Mucosa of gallbladder (tissue), 1 donor: ENCODE results near the gene RIPK4. TPM values are rescaled to one million over a fixed set of nuclear protein-coding genes. Genes with fewer than 3 reads are reported as not detected.
"Not testable (repeated sequence)": the region's sequence is repeated elsewhere in the genome, so short reads cannot be mapped to it uniquely, and the experiment has no call there.

Experiments used
- DNase-seq: peaks from one replicate; pipeline ENCODE4 v3.0.0-alpha.2; 2020; ENCODE audit warnings: low spot score
- total RNA-seq: library from RNA; stranded (reverse); gene quantifications from one replicate; pipeline ENCODE4 v1.2.1, GENCODE V29; 2021
- donor health status: DM: no; HTN: no; CAD: no.

Gene RIPK4
- total RNA-seq, 1 donor from 2014 or later = 56.6 TPM

DNA sequence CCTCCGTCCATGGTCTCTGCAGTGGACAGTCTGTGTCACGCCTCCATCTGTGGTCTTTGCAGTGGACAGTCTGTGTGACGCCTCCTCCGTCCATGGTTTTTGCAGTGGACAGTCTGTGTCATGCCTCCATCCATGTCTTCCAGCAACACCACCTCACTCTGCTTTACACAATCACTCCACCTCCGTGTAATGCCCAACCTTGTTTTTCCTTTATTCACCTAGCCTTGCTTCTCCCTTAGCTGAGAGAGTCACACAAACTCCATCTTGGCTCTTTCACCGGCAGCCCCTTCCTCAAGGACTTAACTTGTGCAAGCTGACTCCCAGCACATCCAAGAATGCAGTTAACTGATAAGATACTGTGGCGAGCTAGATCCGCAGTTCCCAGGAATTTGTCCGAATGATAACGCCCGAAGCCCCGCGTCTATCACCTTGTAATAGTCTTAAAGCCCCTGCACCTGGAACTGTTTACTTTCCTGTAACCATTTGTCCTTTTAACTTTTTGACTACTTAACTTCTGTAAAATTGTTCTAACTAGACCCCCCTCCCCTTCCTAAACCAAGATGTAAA is 52.5 kb downstream of the RIPK4 start:
- not testable (repeated sequence) for DNase-seq

GRCh38 chr21:41713495-41714281 is 53.2 kb downstream of the RIPK4 start:
- peak; percentile 72 for DNase-seq

DNA sequence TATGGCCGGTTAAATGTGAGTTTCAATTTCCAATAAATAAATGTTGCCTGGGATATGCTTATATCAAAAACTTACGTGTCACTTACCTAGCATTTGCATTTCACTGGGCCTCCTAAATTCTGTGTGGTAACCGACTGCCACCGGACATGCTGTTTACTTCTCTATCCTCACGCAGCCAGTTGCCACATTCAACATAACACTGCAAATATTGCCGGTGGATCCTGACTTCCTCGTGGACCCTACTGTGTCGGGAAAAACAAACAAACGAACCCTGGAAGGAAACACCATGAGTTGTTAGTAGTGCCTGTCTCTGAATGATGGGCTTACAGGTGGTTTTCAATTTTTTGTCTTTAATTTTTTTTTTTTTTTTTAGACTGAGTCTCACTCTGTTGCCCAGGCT is 54.1 kb downstream of the RIPK4 start:
- DNase-seq = no peak

DNA sequence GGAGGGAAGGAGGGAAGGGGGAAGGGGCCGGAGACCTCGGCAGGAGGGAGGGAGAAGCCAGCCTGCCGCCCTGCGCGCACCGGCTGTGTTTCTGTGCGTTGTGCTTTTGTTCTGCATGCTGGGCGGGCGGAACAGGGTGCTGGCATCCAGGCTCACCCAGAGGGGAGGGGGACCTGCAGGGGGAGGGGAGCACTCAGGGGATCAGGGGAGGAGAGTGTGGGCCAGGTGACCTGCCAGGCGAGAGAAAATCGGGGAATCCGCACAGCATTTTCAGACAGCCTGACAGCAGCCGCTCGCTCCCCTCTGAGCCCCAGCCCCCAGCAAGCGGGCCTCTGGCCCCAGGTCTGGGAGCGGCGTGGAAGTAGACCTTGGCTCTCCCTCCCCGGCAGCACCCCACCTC is 54.7 kb downstream of the RIPK4 start:
- DNase-seq = peak; percentile 42

GRCh38 chr21:41711416-41712007 is 55.3 kb downstream of the RIPK4 start:
- DNase-seq = peak; percentile 92

DNA sequence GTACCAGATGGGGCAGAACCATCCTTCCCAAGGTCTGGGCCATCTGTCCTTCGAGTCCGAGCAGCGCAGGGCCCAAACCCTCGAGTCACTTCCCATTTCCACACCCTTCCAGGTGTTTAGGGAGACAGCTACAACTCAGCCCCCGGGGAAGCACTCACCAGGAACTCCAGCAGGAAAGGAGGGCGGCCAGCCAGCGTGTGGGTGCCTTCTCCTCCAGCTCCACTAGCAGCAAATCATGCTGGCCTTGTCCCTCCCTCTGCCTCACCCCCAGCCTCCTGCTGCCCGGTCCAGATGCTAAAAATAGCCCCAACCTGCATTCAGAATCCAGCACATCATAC is 56.1 kb downstream of the RIPK4 start:
- no peak for DNase-seq

DNA sequence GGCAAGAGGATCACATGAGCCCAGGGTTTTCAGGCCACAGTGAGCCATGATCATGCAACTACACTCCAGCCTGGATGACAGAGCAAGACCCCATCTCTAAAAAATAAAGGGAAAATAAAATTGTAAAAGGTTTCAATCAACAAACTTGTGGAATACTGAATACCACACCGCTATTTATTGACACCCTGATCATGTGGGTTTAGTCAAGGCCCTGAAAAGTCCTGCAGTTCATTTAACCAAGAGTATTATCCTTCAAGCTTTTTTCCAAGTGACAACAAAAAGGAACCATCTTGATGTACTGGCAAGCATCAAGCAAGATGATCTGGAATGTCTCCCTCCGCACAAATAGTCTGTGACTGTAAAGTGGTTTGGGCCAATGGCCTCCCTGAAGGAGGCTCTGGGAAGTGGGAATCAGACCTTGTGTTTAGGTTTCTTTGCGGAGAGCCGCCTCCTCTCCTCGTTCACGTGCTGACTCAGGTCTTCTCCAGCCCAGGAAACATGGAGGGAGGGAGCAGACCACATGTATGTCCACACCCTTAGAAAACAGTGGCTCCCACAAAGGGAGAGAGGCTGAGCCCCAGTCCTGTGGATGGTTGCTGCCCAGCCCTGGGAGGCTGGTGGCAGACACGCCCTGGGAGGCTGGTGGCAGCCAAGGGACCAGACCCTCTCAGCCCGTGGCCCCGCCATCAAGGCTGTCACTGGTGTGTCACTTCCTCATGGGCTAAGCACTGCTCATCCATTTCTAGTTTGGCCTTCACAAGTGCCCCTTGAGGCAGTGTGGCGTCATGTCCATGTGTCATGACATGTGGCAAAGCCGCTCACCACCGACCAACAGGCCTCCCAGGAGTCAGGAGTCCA is 56.7 kb downstream of the RIPK4 start:
- DNase-seq = no peak

GRCh38 chr21:41709166-41709565 is 57.7 kb downstream of the RIPK4 start:
- DNase-seq = no peak

DNA sequence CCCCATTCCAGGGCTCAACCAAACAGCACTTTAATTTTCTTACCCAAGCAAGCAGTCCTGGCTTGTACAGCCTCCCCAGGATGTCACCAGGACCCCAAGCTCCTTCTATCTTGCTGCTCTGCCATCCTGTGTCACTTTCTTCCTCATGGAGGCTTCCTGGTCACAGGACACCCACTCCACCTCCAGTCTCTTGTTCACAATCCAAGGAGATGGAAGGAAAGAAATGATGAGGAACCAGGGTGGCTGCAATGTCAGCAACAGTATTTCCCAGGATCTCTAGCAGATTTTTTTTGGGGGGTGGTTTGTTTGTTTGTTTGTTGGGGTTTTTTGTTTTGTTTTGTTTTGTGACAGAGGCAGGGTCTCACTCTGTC is 58.9 kb downstream of the RIPK4 start:
- DNase-seq = no peak

DNA sequence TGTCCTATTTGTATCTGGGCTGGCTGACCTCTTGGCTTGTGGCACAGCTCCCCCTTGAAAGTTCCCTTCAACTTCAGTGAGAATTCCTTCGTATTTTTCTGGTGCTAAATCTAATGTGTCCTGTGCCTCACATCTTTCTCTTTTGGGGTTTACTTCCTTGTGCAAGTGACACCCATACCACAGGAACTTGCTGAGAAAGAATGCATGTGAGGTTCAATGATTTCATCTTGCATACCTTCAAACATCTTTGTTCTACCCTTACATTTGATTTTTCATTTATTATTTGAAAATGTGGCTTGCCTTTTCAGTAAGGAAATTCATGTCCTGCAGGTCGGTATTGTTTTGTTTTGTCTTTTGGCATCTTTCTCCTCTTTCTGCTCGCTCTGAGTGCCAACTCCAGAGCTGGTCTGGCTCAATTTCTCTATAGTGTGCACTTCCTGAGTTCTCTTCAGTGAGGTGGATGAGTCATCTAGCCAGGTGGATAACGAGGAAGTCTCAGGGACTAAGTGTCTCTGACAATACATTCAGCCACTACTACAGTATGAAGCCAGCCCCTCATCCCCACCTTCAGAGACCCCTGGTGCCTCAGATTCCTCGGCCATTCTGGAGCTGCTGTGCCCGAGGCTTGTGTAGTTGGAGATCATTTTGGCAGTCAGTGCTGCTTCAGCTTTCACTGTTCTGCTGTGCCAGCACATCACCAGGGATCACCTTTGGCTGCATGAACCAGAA is 59.5 kb downstream of the RIPK4 start:
- DNase-seq = peak; percentile 64

- DNase-seq = peak; percentile 79
These were observed 60.2 kb downstream of the RIPK4 start for GRCh38 chr21:41706678-41707077.

- DNase-seq = no peak
These were observed 60.6 kb downstream of the RIPK4 start for GRCh38 chr21:41706263-41706639.

DNA sequence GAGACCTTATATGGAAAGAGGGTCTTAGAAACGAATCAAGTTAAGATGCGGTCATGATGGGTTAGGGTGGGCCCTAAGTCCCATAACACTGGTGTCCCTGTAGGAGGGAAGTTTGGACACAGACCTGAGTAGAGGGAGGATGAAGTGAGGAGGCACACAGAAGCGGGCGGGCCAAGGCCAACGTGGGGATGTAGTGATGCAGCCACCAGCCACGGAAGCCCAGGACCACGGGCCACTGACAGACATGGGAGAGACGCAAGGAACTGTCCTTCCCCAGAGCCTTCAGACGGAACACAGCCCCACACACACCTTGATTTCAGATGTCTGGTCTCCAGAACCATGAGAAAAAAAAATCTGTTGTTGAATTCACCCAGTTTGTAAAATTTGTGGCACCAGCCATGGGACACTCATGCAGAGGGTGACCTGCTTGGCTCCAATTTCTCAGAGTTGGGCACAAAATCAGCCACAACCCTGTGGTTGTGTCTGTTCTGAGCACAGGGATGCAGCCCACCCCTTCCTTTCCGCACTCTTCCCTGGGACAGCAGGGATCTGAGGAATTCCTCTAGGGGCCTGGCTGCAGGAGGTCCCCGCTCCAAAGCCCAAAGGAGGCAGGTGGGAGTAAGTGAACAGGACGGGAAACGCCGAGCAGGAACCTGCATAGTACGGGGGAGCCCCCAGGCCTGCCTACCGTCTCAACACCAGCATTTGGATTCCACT is 61.1 kb downstream of the RIPK4 start:
- no peak for DNase-seq

GRCh38 chr21:41703857-41704501 is 62.9 kb downstream of the RIPK4 start:
- peak; percentile 86 for DNase-seq

GRCh38 chr21:41701749-41702148 is 65.1 kb downstream of the RIPK4 start:
- no peak for DNase-seq

DNA sequence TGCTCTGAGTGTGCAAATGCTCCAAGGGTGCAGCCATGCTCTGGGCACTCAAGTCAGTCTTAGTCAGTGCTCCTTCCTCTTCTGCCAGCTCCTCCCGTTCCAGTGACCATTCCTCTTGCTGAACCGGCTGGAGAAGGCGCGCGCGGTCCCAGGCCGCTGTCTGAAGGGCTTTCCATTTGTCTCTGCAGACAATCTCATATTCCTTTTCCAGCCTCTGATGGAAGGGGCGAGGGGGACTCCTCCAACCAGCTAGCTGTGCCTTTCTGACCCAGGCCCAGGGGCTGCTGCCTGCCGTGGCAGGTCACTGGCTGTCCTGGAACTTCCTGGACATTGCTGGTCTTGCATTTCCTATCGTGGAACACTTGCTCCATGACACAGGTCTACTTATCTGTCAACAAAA is 67.5 kb downstream of the RIPK4 start:
- no peak for DNase-seq

GRCh38 chr21:41698071-41698470 is 68.8 kb downstream of the RIPK4 start:
- DNase-seq = no peak

DNA sequence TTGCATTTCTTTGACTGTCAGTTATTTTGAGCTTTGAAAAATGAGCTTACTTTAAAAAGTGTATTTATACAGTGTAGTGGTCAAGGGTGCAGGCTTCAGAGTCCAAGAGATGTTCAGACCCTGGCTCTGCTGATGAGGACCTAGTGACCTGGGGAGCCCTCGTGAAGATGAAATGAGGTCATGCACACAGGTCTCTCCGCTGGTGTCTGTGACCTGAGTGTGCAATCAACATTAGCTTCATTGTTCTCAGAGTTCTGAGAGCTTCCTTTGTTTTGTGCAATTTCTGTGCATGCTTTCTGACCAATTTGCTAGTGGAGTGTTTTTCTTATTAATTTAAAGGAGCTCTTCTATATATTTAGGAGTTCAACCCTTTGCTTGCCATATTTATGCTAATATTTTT is 71.3 kb downstream of the RIPK4 start:
- no peak for DNase-seq

- DNase-seq = not testable (repeated sequence)
These were observed 72.8 kb downstream of the RIPK4 start for GRCh38 chr21:41694042-41694441.

GRCh38 chr21:41692185-41692565 is 74.7 kb downstream of the RIPK4 start:
- no peak for DNase-seq
